K562 (cell line): ENCODE results near the gene VARS1. TPM values are rescaled to one million over a fixed set of nuclear protein-coding genes. Genes with fewer than 3 reads are reported as not detected.

Experiments
- ATF1 ChIP-seq, 2 experiments: fragments of 450-650 bp in 1 of 2; IDR thresholded peaks; 2 replicates each; pipeline ENCODE4 v1.6.1; 2016; ENCODE audit warnings: missing compliant biosample characterization in 1 of 2, missing genetic modification characterization in 1 of 2
- CREB3L1 ChIP-seq: fragments of 450-650 bp; IDR thresholded peaks from 2 replicates; pipeline ENCODE4 v1.6.1; 2014; ENCODE audit warnings: low read depth, mild to moderate bottlenecking, moderate library complexity, borderline replicate concordance
- DNMT1 ChIP-seq: fragments of 450-650 bp; IDR thresholded peaks from 2 replicates; pipeline ENCODE4 v1.6.1; 2016; ENCODE audit warnings: antibody characterized with exemption, mild to moderate bottlenecking
- FOS ChIP-seq: IDR thresholded peaks from 3 replicates; pipeline ENCODE4 v1.6.1; 2011; ENCODE audit not compliant: insufficient read length; ENCODE audit errors: extremely low read depth
- HDAC3 ChIP-seq: fragments of 450-650 bp; IDR thresholded peaks from 2 replicates; pipeline ENCODE4 v1.6.1; 2018; ENCODE audit warnings: borderline replicate concordance, mild to moderate bottlenecking, moderate library complexity; ENCODE audit not compliant: partially characterized antibody
- HOXB6 ChIP-seq: fragments of 250-450 bp; sonication (Bioruptor Pico); IDR thresholded peaks from 2 replicates; pipeline ENCODE4 v1.5.1; 2022; ENCODE audit warnings: mild to moderate bottlenecking, borderline replicate concordance
- MCM5 ChIP-seq: fragments of 450-650 bp; IDR thresholded peaks from 2 replicates; pipeline ENCODE4 v1.6.1; 2016; ENCODE audit warnings: low read depth
- NFXL1 ChIP-seq: fragments of 450-650 bp; formaldehyde crosslinking; IDR thresholded peaks from 2 replicates; pipeline ENCODE4 v1.4.0; 2021; ENCODE audit warnings: mild to moderate bottlenecking
- SMARCA5 ChIP-seq: fragments of 450-650 bp; IDR thresholded peaks from 2 replicates; pipeline ENCODE4 v1.6.1; 2016
- TAF15 ChIP-seq: fragments of 200-400 bp; formaldehyde crosslinking; IDR thresholded peaks from 2 replicates; pipeline ENCODE4 v1.6.1; 2017; ENCODE audit warnings: mild to moderate bottlenecking, low read depth, low read length, moderate library complexity
- TAL1 ChIP-seq: fragments of 450-650 bp; IDR thresholded peaks from 2 replicates; pipeline ENCODE4 v1.6.1; 2016; ENCODE audit warnings: mild to moderate bottlenecking
- THAP12 ChIP-seq: fragments of 250-450 bp; sonication (Bioruptor Pico); IDR thresholded peaks from 2 replicates; pipeline ENCODE4 v1.9.0; 2021; ENCODE audit warnings: mild to moderate bottlenecking, inconsistent platforms
- UBTF ChIP-seq, 2 experiments: IDR thresholded peaks; 2 replicates each; pipeline ENCODE4 v1.6.1; 2012; ENCODE audit warnings: improper control_type of control experiment in 2 of 2, low read depth in 2 of 2, low read length in 2 of 2, borderline replicate concordance in 1 of 2
- ZNF224 ChIP-seq: sonication (generic); formaldehyde crosslinking; IDR thresholded peaks from 2 replicates; pipeline ENCODE4 v1.8.0; 2022; ENCODE audit warnings: mild to moderate bottlenecking, missing genetic modification reagents
- ZNF584 ChIP-seq: fragments of 200-800 bp; sonication (Bioruptor generic); IDR thresholded peaks from 2 replicates; pipeline ENCODE4 v1.6.1; 2016; ENCODE audit warnings: low read depth, mild to moderate bottlenecking, missing genetic modification characterization, missing compliant biosample characterization
- ZNF592 ChIP-seq: fragments of 450-650 bp; IDR thresholded peaks from 2 replicates; pipeline ENCODE4 v1.6.1; 2017; ENCODE audit warnings: antibody characterized with exemption, mild to moderate bottlenecking
- ZNF778 ChIP-seq: fragments of 450-650 bp; formaldehyde crosslinking; IDR thresholded peaks from 2 replicates; pipeline ENCODE4 v1.4.0; 2020; ENCODE audit warnings: mild to moderate bottlenecking, moderate library complexity
- ZSCAN32 ChIP-seq: fragments of 450-650 bp; formaldehyde crosslinking; IDR thresholded peaks from 2 replicates; pipeline ENCODE4 v1.4.0; 2020; ENCODE audit warnings: mild to moderate bottlenecking, moderate library complexity
- polyA plus RNA-seq, 8 experiments: library from polyadenylated mRNA; depleted of rRNA in 4 of 8; stranded (reverse) in 5 of 8; unstranded in 3 of 8; fragments of >200 nt; fragmentation: Nextera tagmentation in 2 of 8; fragmentation: Illumina TruSeq in 1 of 8; extraction: Ambion mirVana in 2 of 8; extraction: Trizol in 1 of 8; gene quantifications; 2 replicates each; pipeline versions ENCODE4 v1.2.1 to v1.2.3, GENCODE V29; 2011 to 2014; ENCODE audit warnings: inconsistent platforms in 1 of 8, missing spikeins in 1 of 8
- total RNA-seq, 7 experiments: library from RNA; depleted of rRNA in 6 of 7; stranded (reverse); fragments of >200 nt in 6 of 7; fragmentation: Illumina TruSeq in 2 of 7; extraction: Trizol in 2 of 7; gene quantifications; 2 replicates each; pipeline versions ENCODE4 v1.2.1 to v1.2.3, GENCODE V29; 2011 to 2021; ENCODE audit warnings: low replicate concordance in 1 of 7

Gene VARS1
- total and polyA plus RNA-seq, 9 of the 15 experiments (the other 6 are each of a cell fraction or from before 2014, with no cell fraction given): 2.9 to 488 (median 130) TPM

GRCh38 chr6:31771992-31772358 is 23.6 kb downstream of the VARS1 start (continued):
- TF ChIP-seq ZNF592: no peak
- TF ChIP-seq MCM5: no peak
- TF ChIP-seq TAL1: no peak
- no peak for TF ChIP-seq ZNF584 (CRISPR knock-in tag)
- no peak for TF ChIP-seq HDAC3
- TF ChIP-seq ZNF224 (CRISPR knock-in tag): no peak
- TF ChIP-seq SMARCA5: no peak
- TF ChIP-seq THAP12 (CRISPR knock-in tag): no peak
- no peak for TF ChIP-seq ATF1 (CRISPR knock-in tag; IDR thresholded peaks at IDR 0.05)
- no peak for TF ChIP-seq ATF1 (tag; IDR thresholded peaks at IDR 0.05)
- no peak for TF ChIP-seq TAF15
- TF ChIP-seq HOXB6 (CRISPR knock-in tag): no peak
- no peak for TF ChIP-seq ZSCAN32
- TF ChIP-seq NFXL1: no peak
- TF ChIP-seq FOS: no peak
- TF ChIP-seq DNMT1: no peak
- TF ChIP-seq CREB3L1: no peak
- no peak for TF ChIP-seq ZNF778 (CRISPR knock-in tag)
- no peak for TF ChIP-seq UBTF (IDR thresholded peaks at IDR 0.05; ENCODE audit: borderline replicate concordance in 1 of 2, low read depth in 2 of 2, low read length in 2 of 2)
